IPS-11a (cell line): ENCODE data around the gene PLD5.
"Not testable (repeated sequence)": the region's sequence is repeated elsewhere in the genome, so short reads cannot be mapped to it uniquely, and the experiment has no call there.

Experiments
- H3K4me3 ChIP-seq: one replicate; pipeline ENCODE4 v1.5.1; 2013; ENCODE audit warnings: low read depth, low read length, control low read depth

PLD5 gene

GRCh38 chr1:242081446-242081845 lies 443.1 kb downstream of the PLD5 start:
- H3K4me3 ChIP-seq: no peak overlapping the region

DNA sequence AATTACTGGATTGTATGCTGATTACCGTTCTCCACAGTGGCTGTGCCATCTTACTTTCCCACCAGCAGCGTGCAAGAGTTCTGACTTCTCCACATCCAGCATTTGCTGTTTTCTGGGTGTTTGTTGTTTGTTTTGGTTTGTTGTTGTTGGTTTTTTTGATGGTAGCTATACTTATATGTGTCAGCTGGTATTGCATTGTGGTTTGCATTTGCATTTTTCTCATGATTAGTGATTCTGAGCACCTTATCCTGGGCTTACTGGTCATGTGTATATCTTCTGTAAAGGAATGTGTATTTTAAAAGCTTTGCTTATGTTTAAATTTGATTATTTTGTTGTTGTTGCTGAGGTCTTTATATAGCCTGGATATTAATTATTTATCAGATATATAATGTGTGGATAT lies 458.7 kb downstream of the PLD5 start:
- no peak overlapping the region for H3K4me3 ChIP-seq

DNA sequence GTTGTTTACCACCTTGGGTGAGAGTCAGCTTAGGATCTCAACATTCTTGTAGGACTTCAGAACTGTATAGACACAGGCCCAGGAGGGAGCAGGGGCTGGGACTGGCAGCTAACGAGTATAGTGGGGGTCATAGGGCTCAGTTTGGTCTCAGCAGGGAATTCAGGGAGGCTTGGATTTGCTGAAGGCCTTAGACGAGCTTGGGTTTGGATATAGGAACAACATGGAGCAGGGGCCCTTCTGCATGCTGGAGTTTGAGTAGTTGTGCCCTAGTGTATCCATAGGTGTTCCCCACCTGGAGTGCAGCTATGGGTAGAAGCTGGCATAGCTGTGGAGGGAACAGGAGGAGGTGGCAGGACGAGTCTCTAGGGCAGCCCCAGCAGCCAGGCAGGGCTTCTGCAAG lies 462.2 kb downstream of the PLD5 start:
- no peak overlapping the region for H3K4me3 ChIP-seq

- no peak overlapping the region for H3K4me3 ChIP-seq
Measured at GRCh38 chr1:242059976-242060375, 464.5 kb downstream of the PLD5 start.

- not testable (repeated sequence) for H3K4me3 ChIP-seq
Measured at GRCh38 chr1:242058582-242058981, 465.9 kb downstream of the PLD5 start.

DNA sequence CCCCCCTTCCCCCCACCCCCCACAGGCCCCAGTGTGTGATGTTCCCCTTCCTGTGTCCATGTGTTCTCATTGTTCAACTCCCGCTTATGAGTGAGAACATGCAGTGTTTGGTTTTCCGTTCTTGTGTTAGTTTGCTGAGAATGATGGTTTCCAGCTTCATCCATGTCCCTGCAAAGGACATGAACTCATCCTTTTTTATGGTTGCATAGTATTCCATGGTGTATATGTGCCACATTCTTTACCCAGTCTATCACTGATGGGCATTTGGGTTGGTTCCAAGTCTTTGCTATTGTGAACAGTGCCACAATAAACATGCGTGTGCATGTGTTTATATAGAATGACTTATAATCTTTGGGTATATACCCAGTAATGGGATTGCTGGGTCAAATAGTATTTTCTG lies 466.3 kb downstream of the PLD5 start:
- not testable (repeated sequence) for H3K4me3 ChIP-seq

DNA sequence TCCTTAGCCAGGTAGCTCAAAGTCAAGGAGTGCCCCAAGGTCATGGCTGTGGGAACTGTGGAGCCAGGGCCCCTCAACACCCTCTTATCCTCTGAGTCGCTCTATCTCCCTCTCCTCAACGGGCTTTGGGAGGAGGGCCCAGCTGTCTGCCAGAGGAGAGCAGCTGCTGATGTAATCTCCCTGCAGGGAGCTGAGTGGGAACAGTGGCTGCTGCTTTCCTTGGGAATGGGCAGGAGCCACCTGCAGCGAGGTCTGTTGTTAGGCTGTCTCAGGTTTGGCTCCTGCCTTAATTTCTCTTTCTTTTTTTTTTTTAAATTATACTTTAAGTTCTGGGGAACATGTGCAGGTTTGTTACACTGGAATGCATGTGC lies 466.8 kb downstream of the PLD5 start:
- no peak overlapping the region for H3K4me3 ChIP-seq

GRCh38 chr1:242056988-242057744 lies 467.3 kb downstream of the PLD5 start:
- no peak overlapping the region for H3K4me3 ChIP-seq

- no peak overlapping the region for H3K4me3 ChIP-seq
Measured at GRCh38 chr1:242055749-242056320, 468.7 kb downstream of the PLD5 start.

DNA sequence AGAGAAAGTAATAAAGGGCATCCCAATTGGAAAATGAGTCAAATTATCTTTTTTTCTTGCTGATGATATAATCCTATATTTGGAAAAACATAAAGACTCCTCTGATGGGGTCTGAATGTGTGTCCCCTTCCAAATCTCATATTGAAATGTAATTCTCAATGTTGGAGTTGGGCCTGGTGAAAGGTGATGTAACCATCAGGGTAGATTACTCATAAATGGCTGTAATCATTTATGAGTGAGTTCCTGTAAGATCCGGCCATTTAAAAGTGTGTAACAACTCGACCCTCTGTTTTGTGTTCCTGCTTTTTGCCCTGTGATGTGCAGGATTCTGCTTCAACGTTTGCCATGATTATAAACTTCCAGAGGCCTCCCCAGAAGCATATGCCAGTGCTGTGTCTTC lies 481.3 kb downstream of the PLD5 start:
- no peak overlapping the region for H3K4me3 ChIP-seq

GRCh38 chr1:242034392-242034791 lies 490.1 kb downstream of the PLD5 start:
- H3K4me3 ChIP-seq: no peak overlapping the region

GRCh38 chr1:242033447-242033846 lies 491.1 kb downstream of the PLD5 start:
- no peak overlapping the region for H3K4me3 ChIP-seq
